ENCODE measurements around the gene CELF1.
A peak's percentile ranks its signal among the peaks of the same experiment; 100 is the strongest.
"Not testable (repeated sequence)": the region's sequence is repeated elsewhere in the genome, so short reads cannot be mapped to it uniquely, and the experiment has no call there.

CELF1 gene

GRCh38 chr11:47546274-47546673, 6.7 kb downstream of the CELF1 start:
- Mint-ChIP-seq H3K4me3 (peak overlapping the region in 1 of 2 donors; percentile 15), H3K27ac (peak overlapping the region in 1 of 2 donors; percentile 57), H3K4me1 (ENCODE audit: low read depth in 2 of 2) (peaks cover 34 to 58% of the 10 kb centered on the region in 2 donors), H3K36me3 (ENCODE audit: insufficient read depth) (peaks cover 21% of the 10 kb centered on the region)
- DNase-seq; H3K27me3 Mint-ChIP-seq; H3K9me3 Mint-ChIP-seq; ATAC-seq (replicated peaks): not testable (repeated sequence)

- peaks cover 15% of the 10 kb centered on the region for H3K36me3 Mint-ChIP-seq (ENCODE audit: insufficient read depth)
- H3K4me1 Mint-ChIP-seq (ENCODE audit: low read depth in 2 of 2): peaks cover 37 to 58% of the 10 kb centered on the region in 2 donors
- H3K4me3 Mint-ChIP-seq: no peak overlapping the region
- H3K27ac Mint-ChIP-seq: peak overlapping the region in 1 of 2 donors; percentile 77
- DNase-seq (no peak), ATAC-seq (replicated peaks) (no peak)
- H3K27me3 Mint-ChIP-seq: no peaks in the 10 kb centered on the region
- no peaks in the 10 kb centered on the region for H3K9me3 Mint-ChIP-seq
These were observed 7.6 kb downstream of the CELF1 start for GRCh38 chr11:47545298-47545697.

DNA sequence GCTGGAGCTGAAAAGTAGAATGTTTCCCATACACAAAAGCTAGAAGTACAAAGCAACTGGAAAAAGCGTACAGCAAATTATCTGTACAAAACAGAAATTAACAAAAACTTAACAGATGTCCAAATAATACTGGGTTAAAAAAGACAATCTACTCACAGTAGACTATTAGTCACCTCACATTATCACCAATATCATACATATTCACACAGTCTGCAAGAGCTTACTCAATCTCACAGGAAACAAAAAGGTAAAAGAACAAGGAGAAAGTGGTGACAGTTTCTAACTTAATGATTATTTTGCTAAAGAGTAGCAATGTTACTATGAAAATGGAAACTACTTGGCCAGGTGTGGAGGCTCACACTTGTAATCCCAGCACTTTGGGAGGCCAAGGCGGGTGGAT, 11.9 kb downstream of the CELF1 start:
- Mint-ChIP-seq H3K4me3 (peak overlapping the region; percentile 74 to 78), H3K36me3 (ENCODE audit: insufficient read depth) (peaks cover 12% of the 10 kb centered on the region), H3K27ac (peak overlapping the region; percentile 89 to 96), H3K9me3 (no peaks in the 10 kb centered on the region), H3K27me3 (no peaks in the 10 kb centered on the region), H3K4me1 (ENCODE audit: low read depth in 2 of 2) (peaks cover 42 to 60% of the 10 kb centered on the region in 2 donors)
- no peak for DNase-seq
- ATAC-seq (replicated peaks): peak; percentile 70

- DNase-seq: no peak
- no peak for ATAC-seq (replicated peaks)
- H3K4me3 Mint-ChIP-seq: peak overlapping the region; percentile 74 to 78
- H3K36me3 Mint-ChIP-seq (ENCODE audit: insufficient read depth): peaks cover 25% of the 10 kb centered on the region
- peak overlapping the region; percentile 62 to 96 for H3K27ac Mint-ChIP-seq
- no peaks in the 10 kb centered on the region for H3K27me3 Mint-ChIP-seq
- peaks cover 44 to 61% of the 10 kb centered on the region in 2 donors for H3K4me1 Mint-ChIP-seq (ENCODE audit: low read depth in 2 of 2)
- no peaks in the 10 kb centered on the region for H3K9me3 Mint-ChIP-seq
These were observed 13.3 kb downstream of the CELF1 start for GRCh38 chr11:47539681-47540039.

GRCh38 chr11:47538741-47539565, 14.0 kb downstream of the CELF1 start:
- peak overlapping the region; percentile 12 to 74 for H3K4me3 Mint-ChIP-seq
- H3K9me3 Mint-ChIP-seq: no peaks in the 10 kb centered on the region
- DNase-seq (no peak), ATAC-seq (replicated peaks) (no peak)
- H3K27me3 Mint-ChIP-seq: no peaks in the 10 kb centered on the region
- peaks cover 40 to 54% of the 10 kb centered on the region in 2 donors for H3K4me1 Mint-ChIP-seq (ENCODE audit: low read depth in 2 of 2)
- peak overlapping the region; percentile 62 to 96 for H3K27ac Mint-ChIP-seq
- H3K36me3 Mint-ChIP-seq (ENCODE audit: insufficient read depth): peaks cover 30% of the 10 kb centered on the region

DNA sequence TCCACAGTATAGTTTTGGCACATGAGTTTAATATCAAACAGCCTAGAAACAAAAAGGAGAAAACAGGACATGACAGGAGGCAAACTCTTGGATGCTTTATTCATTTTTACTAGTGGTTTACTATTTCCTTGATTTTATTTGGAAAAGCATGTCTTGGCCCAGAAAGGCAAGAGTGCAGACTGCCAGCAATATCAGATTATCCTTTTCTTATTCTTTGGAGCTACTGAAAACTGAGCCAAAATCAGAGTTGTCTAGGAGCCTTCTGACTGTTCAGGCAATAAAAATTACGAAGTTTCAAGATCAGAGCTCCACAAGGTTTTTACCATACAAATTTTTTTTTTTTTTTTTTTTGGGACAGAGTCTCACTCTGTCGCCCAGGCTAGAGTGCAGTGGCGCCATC, 16.0 kb downstream of the CELF1 start:
- H3K9me3 Mint-ChIP-seq: no peaks in the 10 kb centered on the region
- no peaks in the 10 kb centered on the region for H3K27me3 Mint-ChIP-seq
- no peak for ATAC-seq (replicated peaks)
- no peak for DNase-seq
- peaks cover 35% of the 10 kb centered on the region for H3K36me3 Mint-ChIP-seq (ENCODE audit: insufficient read depth)
- H3K4me3 Mint-ChIP-seq: no peak overlapping the region
- H3K27ac Mint-ChIP-seq: no peak overlapping the region
- peaks cover 39 to 51% of the 10 kb centered on the region in 2 donors for H3K4me1 Mint-ChIP-seq (ENCODE audit: low read depth in 2 of 2)

DNA sequence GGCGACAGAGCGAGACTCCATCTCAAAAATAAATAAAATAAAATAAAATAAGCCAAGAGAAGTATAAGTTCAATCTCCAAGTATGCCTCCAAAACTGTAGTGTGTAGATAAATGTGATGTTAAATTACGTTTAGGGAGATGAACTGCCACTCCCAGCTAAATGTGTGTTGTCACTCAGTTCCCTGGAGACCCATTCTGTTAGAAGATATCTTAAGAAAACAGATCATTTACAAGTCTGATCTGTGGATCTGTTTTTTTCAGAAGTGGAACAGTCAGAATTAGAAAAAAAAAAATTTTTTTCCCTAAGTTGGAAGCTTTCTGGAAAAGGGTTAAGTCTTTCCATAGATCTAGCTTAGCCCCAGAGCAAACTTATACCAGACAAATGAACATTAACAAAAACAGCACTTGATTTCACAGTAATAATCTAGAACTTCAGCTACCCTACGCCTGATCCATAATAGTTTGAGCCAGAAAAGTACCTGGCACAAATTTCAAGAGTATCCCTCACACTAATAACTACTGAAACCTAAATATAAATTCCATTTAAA, 18.2 kb downstream of the CELF1 start:
- H3K36me3 Mint-ChIP-seq (ENCODE audit: insufficient read depth): peaks cover 35% of the 10 kb centered on the region
- peak overlapping the region in 1 of 2 donors; percentile 54 for H3K4me3 Mint-ChIP-seq
- H3K27me3 Mint-ChIP-seq: no peaks in the 10 kb centered on the region
- peaks cover 41 to 50% of the 10 kb centered on the region in 2 donors for H3K4me1 Mint-ChIP-seq (ENCODE audit: low read depth in 2 of 2)
- DNase-seq: no peak
- H3K9me3 Mint-ChIP-seq: no peaks in the 10 kb centered on the region
- no peak for ATAC-seq (replicated peaks)
- H3K27ac Mint-ChIP-seq: no peak overlapping the region

- Mint-ChIP-seq H3K27me3 (no peaks in the 10 kb centered on the region), H3K4me3 (peak overlapping the region in 1 of 2 donors; percentile 10), H3K27ac (no peak overlapping the region), H3K9me3 (no peaks in the 10 kb centered on the region), H3K36me3 (ENCODE audit: insufficient read depth) (peaks cover 44% of the 10 kb centered on the region), H3K4me1 (ENCODE audit: low read depth in 2 of 2) (peaks cover 37 to 46% of the 10 kb centered on the region in 2 donors)
- DNase-seq (no peak), ATAC-seq (replicated peaks) (no peak)
These were observed 19.2 kb downstream of the CELF1 start for GRCh38 chr11:47533690-47534151.

GRCh38 chr11:47532597-47533213, 20.2 kb downstream of the CELF1 start:
- Mint-ChIP-seq H3K27me3 (no peaks in the 10 kb centered on the region), H3K4me3 (peak overlapping the region in 1 of 2 donors; percentile 37), H3K9me3 (no peaks in the 10 kb centered on the region), H3K4me1 (ENCODE audit: low read depth in 2 of 2) (peaks cover 34 to 44% of the 10 kb centered on the region in 2 donors), H3K36me3 (ENCODE audit: insufficient read depth) (peaks cover 46% of the 10 kb centered on the region), H3K27ac (peak overlapping the region; percentile 12 to 31)
- ATAC-seq (replicated peaks): no peak
- DNase-seq: no peak

DNA sequence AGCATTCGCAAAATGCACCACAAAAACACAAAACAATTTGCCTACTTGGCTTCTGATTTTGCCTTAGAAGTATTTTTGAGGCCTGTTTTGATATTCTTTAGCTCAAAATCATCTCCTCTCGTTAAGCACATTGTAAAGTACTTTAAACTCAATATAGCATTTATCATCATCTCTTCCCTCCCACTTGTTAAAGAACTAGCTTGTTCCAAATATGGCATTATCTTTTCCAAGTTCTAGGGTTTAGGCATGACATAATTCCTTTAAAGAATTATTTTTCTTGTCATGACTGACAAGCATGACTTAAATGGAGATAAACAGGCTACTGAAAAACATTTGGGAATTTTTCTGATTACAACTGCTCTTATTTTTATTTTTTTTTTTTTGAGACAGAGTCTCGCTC, 21.3 kb downstream of the CELF1 start:
- H3K4me3 Mint-ChIP-seq: no peak overlapping the region
- DNase-seq: no peak
- peaks cover 46% of the 10 kb centered on the region for H3K36me3 Mint-ChIP-seq (ENCODE audit: insufficient read depth)
- H3K4me1 Mint-ChIP-seq (ENCODE audit: low read depth in 2 of 2): peaks cover 34 to 46% of the 10 kb centered on the region in 2 donors
- no peaks in the 10 kb centered on the region for H3K27me3 Mint-ChIP-seq
- ATAC-seq (replicated peaks): no peak
- no peaks in the 10 kb centered on the region for H3K9me3 Mint-ChIP-seq
- H3K27ac Mint-ChIP-seq: peak overlapping the region; percentile 49 to 75

- not testable (repeated sequence) for H3K27me3 Mint-ChIP-seq; ATAC-seq (replicated peaks); H3K9me3 Mint-ChIP-seq; DNase-seq
- H3K4me3 Mint-ChIP-seq: peak overlapping the region in 1 of 2 donors; percentile 3
- peak overlapping the region; percentile 49 to 70 for H3K27ac Mint-ChIP-seq
- peaks cover 41% of the 10 kb centered on the region for H3K36me3 Mint-ChIP-seq (ENCODE audit: insufficient read depth)
- H3K4me1 Mint-ChIP-seq (ENCODE audit: low read depth in 2 of 2): peaks cover 38 to 54% of the 10 kb centered on the region in 2 donors
These were observed 22.2 kb downstream of the CELF1 start for GRCh38 chr11:47530721-47531120.

DNA sequence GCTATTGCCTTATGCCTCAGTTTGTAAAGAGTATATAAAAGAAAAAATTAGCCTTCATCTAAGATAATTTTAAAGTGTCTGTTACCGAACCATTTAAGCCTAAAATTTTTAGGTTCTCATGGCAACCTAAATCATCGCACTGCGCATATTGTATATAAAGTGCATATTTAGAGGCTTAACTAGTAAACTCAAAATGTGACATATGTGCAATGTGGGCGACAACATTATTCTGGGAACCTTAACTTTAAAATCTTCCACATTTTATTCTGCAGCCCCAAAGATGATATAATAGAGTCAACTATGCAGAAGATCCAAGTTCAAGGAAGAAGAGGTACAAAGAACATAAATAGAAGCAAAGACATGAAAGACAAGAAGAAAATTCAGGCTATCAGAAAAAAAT, 23.0 kb downstream of the CELF1 start:
- DNase-seq: no peak
- H3K27ac Mint-ChIP-seq: peak overlapping the region; percentile 66 to 70
- H3K9me3 Mint-ChIP-seq: no peaks in the 10 kb centered on the region
- no peaks in the 10 kb centered on the region for H3K27me3 Mint-ChIP-seq
- H3K4me1 Mint-ChIP-seq (ENCODE audit: low read depth in 2 of 2): peaks cover 41 to 56% of the 10 kb centered on the region in 2 donors
- H3K4me3 Mint-ChIP-seq: peak overlapping the region in 1 of 2 donors; percentile 3
- no peak for ATAC-seq (replicated peaks)
- H3K36me3 Mint-ChIP-seq (ENCODE audit: insufficient read depth): peaks cover 39% of the 10 kb centered on the region

GRCh38 chr11:47527186-47527585, 25.7 kb downstream of the CELF1 start:
- H3K27ac Mint-ChIP-seq: no peak overlapping the region
- peaks cover 28% of the 10 kb centered on the region for H3K36me3 Mint-ChIP-seq (ENCODE audit: insufficient read depth)
- DNase-seq (no peak), ATAC-seq (replicated peaks) (no peak)
- no peaks in the 10 kb centered on the region for H3K27me3 Mint-ChIP-seq
- H3K4me1 Mint-ChIP-seq (ENCODE audit: low read depth in 2 of 2): peaks cover 50 to 63% of the 10 kb centered on the region in 2 donors
- H3K4me3 Mint-ChIP-seq: no peak overlapping the region
- H3K9me3 Mint-ChIP-seq: no peaks in the 10 kb centered on the region
